ENCODE data around the gene CDRT4.

The CDRT4 gene

GRCh38 chr17:15404106-15405057 is 63.0 kb downstream of the CDRT4 start:
- no peak overlapping the region for H3K27ac ChIP-seq
- DNase-seq (ENCODE audit: low spot score) = no peak
- CTCF ChIA-PET = no interaction called here
- POLR2A ChIA-PET (ENCODE audit: low non-redundant PET) = no interaction called here
- TF ChIP-seq CTCF (conservative IDR thresholded peaks at IDR 0.05; ENCODE audit: low read depth) = no peak

- no peak for TF ChIP-seq CTCF (conservative IDR thresholded peaks at IDR 0.05; ENCODE audit: low read depth)
- no peak overlapping the region for H3K27ac ChIP-seq
- ChIA-PET POLR2A (ENCODE audit: low non-redundant PET) (no interaction called here), CTCF (no interaction called here)
- DNase-seq (ENCODE audit: low spot score) = no peak
Observed at GRCh38 chr17:15403276-15403939, 64.0 kb downstream of the CDRT4 start.

- DNase-seq (ENCODE audit: low spot score) = no peak
- CTCF ChIA-PET = interaction anchor here (0.6 kb wide), 1 partner anchor 183 kb away, joined by 3 read pairs; no protein-coding TSS in a partner anchor
- no peak overlapping the region for H3K27ac ChIP-seq
- no peak for TF ChIP-seq CTCF (conservative IDR thresholded peaks at IDR 0.05; ENCODE audit: low read depth)
- POLR2A ChIA-PET (ENCODE audit: low non-redundant PET) = no interaction called here
Observed at GRCh38 chr17:15399443-15399842, 68.0 kb downstream of the CDRT4 start.

- TF ChIP-seq CTCF (conservative IDR thresholded peaks at IDR 0.05; ENCODE audit: low read depth) = no peak
- POLR2A ChIA-PET (ENCODE audit: low non-redundant PET) = no interaction called here
- CTCF ChIA-PET = interaction anchor here (0.6 to 0.7 kb wide), 2 partner anchors 137 to 183 kb away, joined by 3 read pairs; no protein-coding TSS in a partner anchor
- no peak overlapping the region for H3K27ac ChIP-seq
- DNase-seq (ENCODE audit: low spot score) = no peak
Observed at GRCh38 chr17:15398736-15399331, 68.6 kb downstream of the CDRT4 start.

- ChIA-PET POLR2A (ENCODE audit: low non-redundant PET) (no interaction called here), CTCF (interaction anchor here (0.7 kb wide), 1 partner anchor 136 kb away, joined by 3 read pairs; no protein-coding TSS in a partner anchor)
- no peak for DNase-seq (ENCODE audit: low spot score)
- TF ChIP-seq CTCF (conservative IDR thresholded peaks at IDR 0.05; ENCODE audit: low read depth) = no peak
- H3K27ac ChIP-seq = no peak overlapping the region
Observed at GRCh38 chr17:15398291-15398690, 69.1 kb downstream of the CDRT4 start.

GRCh38 chr17:15397620-15398019 is 69.8 kb downstream of the CDRT4 start:
- no peak overlapping the region for H3K27ac ChIP-seq
- DNase-seq (ENCODE audit: low spot score) = no peak
- ChIA-PET CTCF (no interaction called here), POLR2A (ENCODE audit: low non-redundant PET) (no interaction called here)
- no peak for TF ChIP-seq CTCF (conservative IDR thresholded peaks at IDR 0.05; ENCODE audit: low read depth)
